WERI-Rb-1 (cell line): ENCODE results near the gene SH3PXD2A.

Experiments used
- DNase-seq: peaks from one replicate; pipeline ENCODE4 v3.0.0-alpha.2; 2020
- H3K27ac ChIP-seq: fragments of 250-450 bp; sonication (Bioruptor Pico); 2 replicates; pipeline ENCODE4 v1.5.1; 2020; ENCODE audit warnings: mild to moderate bottlenecking, moderate library complexity
- H3K27me3 ChIP-seq: fragments of 250-450 bp; sonication (Bioruptor Pico); 2 replicates; pipeline ENCODE4 v1.5.1; 2021; ENCODE audit warnings: mild to moderate bottlenecking, low read depth, moderate library complexity; ENCODE audit not compliant: insufficient read depth, severe bottlenecking
- H3K36me3 ChIP-seq: fragments of 250-450 bp; sonication (Bioruptor Pico); 2 replicates; pipeline ENCODE4 v1.5.1; 2020; ENCODE audit warnings: mild to moderate bottlenecking, moderate library complexity
- H3K4me3 ChIP-seq: 2 replicates; pipeline ENCODE4 v1.5.1; 2011; ENCODE audit warnings: low read depth, mild to moderate bottlenecking, control low read depth, low read length
- H3K9me3 ChIP-seq: fragments of 250-450 bp; sonication (Bioruptor Pico); 2 replicates; pipeline ENCODE4 v1.5.1; 2021; ENCODE audit warnings: mild to moderate bottlenecking, moderate library complexity; ENCODE audit not compliant: severe bottlenecking
- TF ChIP-seq, protein P1 (sequence below): IDR thresholded peaks from 2 replicates; pipeline ENCODE4 v1.5.1; 2011; ENCODE audit warnings: low read depth, mild to moderate bottlenecking, control low read depth, inconsistent platforms, low read length

Gene SH3PXD2A

DNA sequence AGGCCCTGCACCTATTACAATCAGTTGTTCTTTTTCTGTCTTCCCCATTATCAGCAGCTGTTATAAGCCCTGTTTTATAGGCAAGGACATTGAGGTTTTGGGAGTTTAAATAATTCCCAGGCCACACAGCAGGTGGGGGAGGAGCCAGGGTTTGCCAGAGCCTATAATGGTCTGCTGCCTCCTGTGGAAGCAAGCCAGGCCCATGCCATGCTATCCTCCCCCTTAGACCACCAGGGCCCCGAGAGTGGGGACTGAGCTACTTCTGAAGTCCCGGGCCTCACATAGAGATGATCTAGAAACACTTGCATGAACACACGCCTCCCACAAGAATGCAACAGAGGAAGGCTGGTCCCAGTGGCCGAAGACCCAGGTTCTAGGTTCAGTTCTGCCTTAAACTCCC is 141.7 kb downstream of the SH3PXD2A start:
- no peaks in the 10 kb centered on the region for H3K27me3 ChIP-seq
- H3K4me3 ChIP-seq, result no peak overlapping the region
- TF ChIP-seq, protein P1, sequence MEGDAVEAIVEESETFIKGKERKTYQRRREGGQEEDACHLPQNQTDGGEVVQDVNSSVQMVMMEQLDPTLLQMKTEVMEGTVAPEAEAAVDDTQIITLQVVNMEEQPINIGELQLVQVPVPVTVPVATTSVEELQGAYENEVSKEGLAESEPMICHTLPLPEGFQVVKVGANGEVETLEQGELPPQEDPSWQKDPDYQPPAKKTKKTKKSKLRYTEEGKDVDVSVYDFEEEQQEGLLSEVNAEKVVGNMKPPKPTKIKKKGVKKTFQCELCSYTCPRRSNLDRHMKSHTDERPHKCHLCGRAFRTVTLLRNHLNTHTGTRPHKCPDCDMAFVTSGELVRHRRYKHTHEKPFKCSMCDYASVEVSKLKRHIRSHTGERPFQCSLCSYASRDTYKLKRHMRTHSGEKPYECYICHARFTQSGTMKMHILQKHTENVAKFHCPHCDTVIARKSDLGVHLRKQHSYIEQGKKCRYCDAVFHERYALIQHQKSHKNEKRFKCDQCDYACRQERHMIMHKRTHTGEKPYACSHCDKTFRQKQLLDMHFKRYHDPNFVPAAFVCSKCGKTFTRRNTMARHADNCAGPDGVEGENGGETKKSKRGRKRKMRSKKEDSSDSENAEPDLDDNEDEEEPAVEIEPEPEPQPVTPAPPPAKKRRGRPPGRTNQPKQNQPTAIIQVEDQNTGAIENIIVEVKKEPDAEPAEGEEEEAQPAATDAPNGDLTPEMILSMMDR, result no peak
- no peak overlapping the region for H3K27ac ChIP-seq
- no peaks in the 10 kb centered on the region for H3K36me3 ChIP-seq
- H3K9me3 ChIP-seq, result no peaks in the 10 kb centered on the region
- DNase-seq, result no peak

DNA sequence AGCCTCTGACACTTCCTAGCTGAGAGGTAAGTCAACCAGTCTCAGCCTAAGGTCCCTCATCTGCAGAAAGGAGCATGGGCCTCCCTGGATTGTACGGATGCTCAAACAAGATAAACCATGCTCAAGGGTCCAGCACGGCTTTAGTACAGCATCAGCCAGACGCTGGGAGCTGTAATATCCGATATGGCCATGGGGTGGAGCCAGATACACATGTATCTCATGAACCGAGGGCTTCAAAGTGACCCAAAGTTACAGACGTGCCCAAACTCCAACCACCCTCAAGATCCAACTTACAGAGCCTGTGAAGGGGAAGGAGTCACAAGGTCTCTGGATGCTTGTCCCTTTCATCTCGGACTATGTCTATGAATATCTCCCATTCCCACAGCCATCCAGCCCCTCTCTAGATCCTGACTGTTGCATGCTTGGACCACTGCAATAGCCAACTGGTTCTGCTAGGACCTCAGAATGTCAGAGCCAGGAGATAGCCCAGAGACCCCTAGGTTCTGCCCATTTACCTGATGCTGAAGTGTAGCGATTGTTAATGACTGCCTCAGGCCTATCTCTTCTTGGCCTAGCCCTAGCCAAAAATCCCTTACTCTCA is 142.4 kb downstream of the SH3PXD2A start:
- peak; percentile 78 for DNase-seq
- Histone ChIP-seq H3K27ac (no peak overlapping the region), H3K4me3 (no peak overlapping the region), H3K9me3 (no peaks in the 10 kb centered on the region), H3K27me3 (no peaks in the 10 kb centered on the region), H3K36me3 (no peaks in the 10 kb centered on the region)
- TF ChIP-seq, protein P1, result peak; percentile 83

DNA sequence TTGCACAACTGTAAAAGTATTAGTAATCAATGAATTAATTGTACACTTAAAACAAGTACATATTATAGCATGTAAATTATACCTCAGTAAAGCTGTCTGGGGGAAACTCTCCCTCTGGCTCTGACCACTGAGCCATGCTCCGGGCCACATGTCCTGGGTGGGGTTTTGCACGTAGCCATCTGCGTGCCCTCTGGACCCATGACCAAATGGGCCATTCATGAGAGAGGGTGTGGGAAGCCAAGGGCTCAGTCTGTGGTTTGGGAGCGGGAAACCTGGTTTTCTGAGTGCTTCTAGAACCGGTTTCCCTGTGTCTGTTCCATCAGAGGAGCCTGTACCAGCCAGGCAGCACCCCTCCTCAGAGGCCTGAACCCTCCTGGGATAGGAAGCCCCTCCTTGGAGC is 143.2 kb downstream of the SH3PXD2A start:
- Histone ChIP-seq H3K9me3 (no peaks in the 10 kb centered on the region), H3K27me3 (no peaks in the 10 kb centered on the region), H3K4me3 (no peak overlapping the region), H3K36me3 (no peaks in the 10 kb centered on the region), H3K27ac (no peak overlapping the region)
- TF ChIP-seq, protein P1, result no peak
- DNase-seq, result no peak

DNA sequence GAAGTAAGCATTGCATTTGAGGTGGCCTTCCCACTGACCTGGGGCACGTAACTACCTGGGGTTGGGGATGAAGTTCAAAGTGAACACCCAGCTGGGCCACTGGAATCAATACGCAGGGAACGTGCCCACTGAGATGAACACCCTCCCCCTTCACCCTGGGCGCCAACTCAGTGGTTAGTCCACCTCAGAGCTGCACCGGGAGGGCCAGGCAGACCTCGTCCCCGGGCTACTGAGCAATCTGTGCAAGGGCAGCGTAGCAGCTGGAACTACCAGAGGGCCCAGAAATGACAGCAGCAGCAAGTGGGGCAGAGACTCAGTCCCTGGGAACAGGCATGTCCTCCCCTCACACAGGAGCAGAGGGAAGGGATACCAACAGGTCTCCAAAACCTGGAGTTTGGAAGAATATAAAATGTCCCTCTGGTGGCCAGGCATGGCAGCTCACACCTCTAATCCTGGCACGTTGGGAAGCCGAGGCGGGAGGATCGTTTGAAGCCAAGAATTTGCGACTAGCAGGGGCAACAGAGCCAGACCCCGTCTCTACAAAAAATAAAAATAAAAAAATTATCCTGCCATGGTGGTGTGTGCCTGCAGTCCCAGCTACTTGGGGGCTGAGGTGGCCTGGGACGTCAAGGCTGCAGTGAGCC is 143.9 kb downstream of the SH3PXD2A start:
- Histone ChIP-seq H3K27ac (no peak overlapping the region), H3K27me3 (no peaks in the 10 kb centered on the region), H3K9me3 (no peaks in the 10 kb centered on the region), H3K36me3 (no peaks in the 10 kb centered on the region), H3K4me3 (no peak overlapping the region)
- TF ChIP-seq, protein P1, result peak; percentile 33; the same call in 1 of the 2 replicates
- DNase-seq, result no peak

DNA sequence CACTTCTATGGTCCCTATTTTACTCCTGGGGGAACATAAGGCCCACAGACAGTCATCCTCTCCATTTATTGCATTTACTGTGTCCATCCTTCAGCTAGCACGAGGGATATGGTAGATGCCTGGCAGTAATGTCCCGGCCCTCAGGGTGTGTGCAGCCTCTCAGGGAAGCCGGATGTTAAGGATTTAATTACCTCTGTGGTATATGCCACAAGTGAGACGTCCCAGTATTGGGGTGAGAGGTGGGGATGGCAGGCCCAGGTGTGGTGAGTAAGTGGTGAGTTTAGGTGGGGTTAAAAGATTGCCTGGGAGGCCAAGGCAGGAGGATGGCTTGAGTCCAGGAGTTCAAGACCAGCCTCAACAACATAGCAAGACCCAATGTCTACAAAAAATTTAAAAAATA is 144.9 kb downstream of the SH3PXD2A start:
- DNase-seq, result no peak
- TF ChIP-seq, protein P1, result no peak
- H3K27me3 ChIP-seq, result no peaks in the 10 kb centered on the region
- no peaks in the 10 kb centered on the region for H3K9me3 ChIP-seq
- no peaks in the 10 kb centered on the region for H3K36me3 ChIP-seq
- H3K4me3 ChIP-seq, result no peak overlapping the region
- no peak overlapping the region for H3K27ac ChIP-seq
